Stimulated activated CD4-positive, alpha-beta T cell treated with anti-CD3 and anti-CD28 coated beads, Interleukin-12 subunit alpha, Interleukin-12 subunit beta, amount 100 ng/mL, for 24 hours (primary cell): ENCODE results near the gene SSU72.
"Not testable (repeated sequence)": the region's sequence is repeated elsewhere in the genome, so short reads cannot be mapped to it uniquely, and the experiment has no call there.

Experiments used
- DNase-seq, 2 experiments: peaks; one replicate each; pipeline ENCODE4 v3.0.0-alpha.2; 2020; ENCODE audit warnings: low read depth in 2 of 2

SSU72 gene

DNA sequence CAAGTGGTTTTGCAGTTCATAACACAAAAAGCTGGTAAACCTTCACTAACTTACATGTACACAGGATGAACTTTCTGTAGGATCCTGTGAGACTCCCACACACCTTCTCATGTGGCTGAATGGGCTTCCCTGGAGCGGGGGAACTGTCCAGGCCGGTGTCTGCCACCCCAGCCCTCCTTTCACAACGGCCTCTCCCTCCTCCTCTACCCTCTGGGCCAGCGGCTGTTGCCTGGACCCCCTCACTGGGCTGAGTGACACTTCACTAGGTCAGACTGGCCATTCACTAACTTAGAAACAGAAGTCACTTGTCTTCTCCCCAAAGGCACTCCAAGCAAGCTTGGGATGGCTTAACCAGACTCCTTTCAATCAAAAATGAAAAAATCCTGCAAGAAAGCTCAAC is 16.1 kb downstream of the SSU72 start:
- DNase-seq = no peak

DNA sequence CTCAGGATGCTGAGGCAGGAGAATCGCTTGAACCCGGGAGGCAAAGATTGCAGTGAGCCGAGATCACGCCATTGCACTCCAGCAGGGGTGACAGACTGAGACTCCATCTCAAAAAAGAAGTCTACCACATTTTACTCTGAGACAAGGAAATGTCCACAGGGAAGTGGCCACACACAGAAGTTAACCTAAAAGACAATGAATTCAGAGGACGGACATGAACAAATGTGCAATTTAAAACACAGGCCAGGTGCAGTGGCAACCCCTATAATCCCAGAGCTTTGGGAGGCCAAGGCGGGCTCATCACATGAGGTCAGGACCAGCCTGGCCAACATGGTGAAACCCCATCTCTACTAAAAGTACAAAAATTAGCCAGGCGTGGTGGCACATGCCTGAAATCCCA is 17.0 kb downstream of the SSU72 start:
- not testable (repeated sequence) for DNase-seq

DNA sequence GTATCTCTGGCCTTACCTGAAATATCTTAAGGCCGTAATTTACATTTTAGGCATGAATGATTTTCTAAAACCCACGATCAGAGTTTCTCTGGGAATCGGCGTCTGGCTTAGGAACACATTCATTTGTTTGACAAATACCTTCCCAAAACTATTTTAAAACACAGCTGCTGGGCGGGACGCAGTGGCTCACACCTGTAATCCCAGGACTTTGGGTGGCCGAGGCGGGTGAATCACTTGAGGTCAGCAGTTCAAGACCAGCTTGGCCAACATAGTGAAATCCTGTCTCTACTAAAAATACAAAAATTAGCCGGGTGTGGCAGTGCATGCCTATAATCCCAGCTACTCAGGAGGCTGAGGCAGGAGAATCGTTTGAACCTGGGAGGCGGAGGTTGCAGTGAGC is 17.7 kb downstream of the SSU72 start:
- not testable (repeated sequence) for DNase-seq

DNA sequence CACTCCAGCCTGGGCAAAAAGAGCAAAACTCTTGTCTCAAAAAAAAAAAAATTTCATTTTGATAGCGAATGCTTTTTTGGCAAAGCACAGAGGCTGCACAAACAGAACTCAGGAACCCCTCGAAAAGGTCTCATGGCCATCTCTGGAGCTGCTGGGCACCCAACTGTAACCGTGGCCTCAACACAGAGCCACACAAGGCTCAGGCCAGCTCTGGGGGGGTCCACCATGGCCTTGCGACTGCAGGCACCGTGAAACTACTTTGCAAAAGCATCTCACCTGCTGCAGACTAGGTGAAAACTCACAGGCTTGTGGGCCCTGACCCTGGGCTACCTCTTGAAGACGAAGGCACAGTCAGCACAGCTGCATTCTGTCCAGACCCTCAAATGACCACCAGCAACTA is 18.2 kb downstream of the SSU72 start:
- DNase-seq = no peak

DNA sequence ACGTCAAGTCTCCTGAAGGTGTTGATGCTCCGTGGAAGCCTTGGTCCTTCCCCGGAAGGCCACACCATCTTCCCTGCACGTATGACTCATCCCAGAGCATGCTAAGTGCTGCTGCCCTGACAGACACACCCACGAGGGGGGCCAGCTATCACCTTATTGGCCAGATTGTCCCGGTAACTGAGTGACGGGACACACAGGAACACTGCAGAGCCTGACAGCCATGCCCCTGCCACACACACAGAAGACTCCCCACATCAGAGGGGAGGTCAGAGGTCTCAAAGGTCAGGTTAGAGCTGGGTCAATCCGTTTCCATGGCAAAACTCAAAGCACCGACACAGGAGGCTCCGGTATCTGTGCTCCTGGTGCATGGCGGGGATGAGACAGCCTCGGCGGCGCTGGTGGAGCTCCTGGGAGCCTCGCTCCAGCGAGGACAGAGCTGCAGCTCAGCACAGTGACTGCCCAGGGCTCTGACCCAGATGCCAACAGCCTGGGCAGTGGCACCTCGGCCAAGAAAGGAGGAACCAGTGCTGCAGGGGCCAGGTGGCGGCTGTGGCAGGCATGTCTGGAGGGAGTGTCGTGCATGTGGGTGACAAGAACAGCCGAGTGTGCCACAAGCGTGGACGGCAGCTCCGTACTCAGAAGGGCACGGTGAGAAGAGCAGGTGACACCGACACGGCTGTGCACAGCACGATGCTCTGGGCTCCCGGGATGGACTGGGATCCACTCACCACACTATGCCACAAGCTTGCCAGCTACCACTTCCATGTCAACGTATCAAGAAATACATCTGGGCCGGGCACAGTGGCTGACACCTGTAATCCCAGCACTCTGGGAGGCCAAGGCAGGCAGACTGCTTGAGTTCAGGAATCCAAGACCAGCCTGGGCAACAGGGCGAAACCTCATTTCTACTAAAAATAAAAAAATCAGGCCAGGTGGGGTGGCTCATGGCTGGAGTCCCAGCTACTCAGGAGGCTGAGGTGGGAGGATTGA is 19.4 kb downstream of the SSU72 start:
- no peak for DNase-seq

DNA sequence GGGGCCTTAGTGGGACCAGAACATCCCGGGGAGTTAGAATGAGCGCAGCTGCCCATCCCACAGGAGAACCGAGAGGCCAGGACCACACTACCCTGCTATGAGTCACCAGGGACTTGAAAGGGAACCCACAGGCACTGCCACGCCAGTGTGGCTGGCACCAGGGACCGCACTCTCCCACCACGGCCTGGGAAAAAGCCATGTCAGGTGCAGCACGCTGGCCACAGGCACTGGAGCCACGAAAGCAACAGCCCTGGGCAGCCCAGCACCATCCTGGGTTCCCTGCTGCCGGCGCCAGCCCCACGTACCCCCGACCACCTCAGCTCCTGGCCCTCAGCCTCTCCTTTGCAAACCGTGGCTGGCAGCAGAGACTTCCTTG is 20.1 kb downstream of the SSU72 start:
- no peak for DNase-seq

DNA sequence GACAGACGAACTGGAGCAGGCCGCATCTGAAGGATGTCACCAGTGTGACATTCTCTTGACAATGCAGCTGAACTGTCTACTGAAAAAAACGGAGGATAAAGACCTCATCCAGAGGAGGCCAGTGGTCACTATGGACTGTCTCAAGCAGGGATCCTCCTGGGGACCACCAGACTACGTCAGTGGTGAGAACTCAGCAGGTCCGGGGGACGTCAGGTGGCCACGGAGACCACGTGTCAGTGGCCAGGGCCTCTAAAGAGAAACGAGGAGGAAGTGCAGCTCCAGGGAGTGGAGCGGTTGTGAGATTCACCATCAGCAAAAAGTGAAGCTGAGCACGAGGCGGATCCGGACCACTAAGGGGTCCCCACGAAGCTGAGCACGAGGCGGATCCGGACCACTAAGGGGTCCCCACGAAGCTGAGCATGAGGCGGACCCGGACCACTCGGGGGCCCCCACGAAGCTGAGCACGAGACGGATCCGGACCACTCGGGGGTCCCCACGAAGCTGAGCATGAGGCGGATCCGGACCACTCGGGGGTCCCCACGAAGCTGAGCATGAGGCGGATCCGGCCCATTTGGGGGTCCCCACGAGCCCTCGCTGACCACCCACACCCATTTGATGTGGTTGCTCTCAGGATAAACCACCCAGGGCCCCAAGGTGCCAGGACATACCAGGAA is 20.7 kb downstream of the SSU72 start:
- no peak for DNase-seq

DNA sequence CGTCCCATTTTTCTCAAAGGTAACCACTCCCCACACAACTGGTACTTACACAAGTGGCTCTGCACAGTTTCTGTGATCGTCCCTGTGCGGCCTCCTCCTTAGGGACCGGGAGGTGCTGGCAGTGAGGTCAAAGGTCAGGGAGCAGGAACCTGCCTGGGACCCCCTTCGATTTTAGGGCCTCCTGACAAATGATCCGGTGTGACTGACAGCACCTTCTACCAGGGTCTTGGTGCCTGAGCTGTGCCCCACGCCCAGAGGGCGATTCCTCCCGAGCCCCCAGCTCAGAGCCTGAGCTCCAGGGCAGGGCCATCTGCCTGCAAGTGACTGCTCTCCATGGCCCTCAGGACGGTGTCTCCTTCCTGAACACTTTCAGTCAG is 22.4 kb downstream of the SSU72 start:
- no peak for DNase-seq

DNA sequence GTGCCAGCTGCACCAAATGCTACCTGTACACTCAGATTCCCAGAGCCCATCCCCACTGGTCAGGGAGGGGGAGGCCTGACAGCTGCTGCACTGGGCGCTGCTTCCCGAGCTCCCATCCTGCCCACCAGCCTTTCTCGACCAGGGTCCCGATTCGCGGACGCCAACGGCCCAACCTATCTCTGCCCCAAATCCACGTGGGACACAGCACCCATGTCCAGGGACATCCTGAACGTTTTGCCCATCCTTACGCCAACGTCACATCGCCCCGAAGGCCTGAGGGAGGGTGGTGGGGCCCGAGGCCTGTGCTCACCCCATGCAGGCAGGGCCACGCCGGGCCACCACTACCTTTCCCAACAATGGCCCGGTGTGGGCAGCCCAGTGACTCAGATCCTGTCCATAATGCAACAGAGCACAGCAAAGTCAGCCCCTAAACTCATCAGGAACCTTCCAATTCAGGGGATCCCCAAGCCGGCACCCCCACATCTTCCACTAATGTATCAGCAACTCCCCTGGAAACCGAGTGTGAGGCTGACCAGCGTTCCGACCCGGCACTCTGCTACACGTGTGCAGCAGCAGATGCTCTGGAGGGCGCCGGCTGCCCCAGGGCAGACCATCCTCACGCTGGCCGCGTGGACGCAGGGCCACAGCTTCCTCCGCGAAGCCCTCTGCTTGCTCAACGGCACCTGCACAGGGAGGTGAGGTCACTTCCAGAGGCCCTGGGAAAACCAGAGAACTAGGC is 23.0 kb downstream of the SSU72 start:
- no peak for DNase-seq

DNA sequence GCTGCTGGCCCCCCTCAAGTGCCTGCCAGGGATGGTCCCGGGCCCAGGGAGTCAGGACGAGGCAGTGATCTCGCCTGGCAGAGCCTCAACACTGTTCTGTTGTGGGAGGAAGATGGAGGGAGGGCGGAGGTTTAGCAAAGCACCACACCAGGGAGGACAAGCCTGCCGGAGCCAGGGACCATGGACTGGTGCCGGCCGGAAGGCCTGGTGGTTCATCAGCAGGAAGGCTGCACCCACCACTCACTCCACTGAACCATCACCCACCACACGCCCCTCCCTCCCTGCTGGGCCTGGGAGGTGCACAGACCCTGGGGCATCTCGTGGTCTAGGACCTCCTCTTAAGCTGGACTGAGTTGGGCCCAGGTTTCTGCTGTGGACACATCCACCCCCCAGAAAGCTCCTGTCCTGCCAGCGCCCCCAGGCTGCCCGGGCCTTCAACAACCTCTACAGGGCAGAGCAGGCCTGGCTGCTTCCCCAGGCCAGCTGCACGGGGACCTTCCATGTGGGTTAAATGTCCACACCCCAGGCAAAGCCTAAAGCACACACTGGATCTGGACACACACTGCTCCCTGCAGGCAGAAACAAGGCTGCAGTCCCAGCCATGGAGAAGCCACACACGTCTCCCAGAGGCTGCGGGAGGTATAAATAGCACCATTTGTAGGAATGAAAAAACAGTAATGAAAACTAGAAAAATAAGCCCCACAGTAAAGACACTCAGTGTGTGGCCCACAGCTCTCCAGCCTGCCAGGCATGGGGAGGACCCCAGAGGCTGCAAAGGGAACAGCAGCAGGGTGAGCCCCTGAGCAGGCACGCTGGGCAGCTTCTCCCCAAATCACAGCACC is 23.9 kb downstream of the SSU72 start:
- no peak for DNase-seq

DNA sequence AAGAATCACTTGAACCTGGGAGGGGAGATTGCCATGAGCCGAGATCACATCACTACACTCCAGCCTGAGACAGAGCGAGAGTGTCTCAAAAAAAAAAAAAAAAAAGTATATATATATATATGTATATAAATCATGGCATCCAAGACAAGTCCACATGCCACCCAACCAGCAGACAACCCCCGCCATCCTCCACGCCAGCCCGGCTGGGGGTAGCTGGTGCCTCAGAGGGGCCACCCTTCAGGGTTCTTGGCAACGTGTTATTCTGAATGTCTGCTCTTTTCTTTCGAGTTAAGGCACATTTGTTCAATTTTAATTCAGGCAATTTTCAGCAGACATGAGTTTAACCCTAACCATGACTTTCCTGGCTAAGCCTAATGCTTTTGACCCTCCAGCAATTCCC is 24.6 kb downstream of the SSU72 start:
- DNase-seq = no peak

DNA sequence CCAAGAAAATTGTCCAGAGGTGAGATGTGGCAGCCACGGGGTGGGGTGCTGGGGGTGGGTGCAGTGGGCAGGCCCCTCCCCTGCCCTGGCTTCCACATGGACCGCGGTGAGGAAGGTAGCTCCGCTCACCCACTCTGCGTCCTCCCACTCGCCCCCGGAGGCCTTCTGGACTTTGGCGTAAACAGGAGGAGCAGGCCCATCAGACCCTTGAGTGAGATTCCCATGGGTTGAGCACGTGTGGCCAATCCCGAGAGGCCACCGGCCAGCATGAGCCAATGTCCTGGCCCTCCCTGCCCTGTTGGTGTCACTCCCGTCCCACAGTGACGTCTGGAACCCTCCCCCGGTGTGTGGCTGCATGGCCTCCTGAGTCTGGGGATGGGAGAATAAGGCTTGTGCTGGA is 26.1 kb downstream of the SSU72 start:
- DNase-seq = no peak

DNA sequence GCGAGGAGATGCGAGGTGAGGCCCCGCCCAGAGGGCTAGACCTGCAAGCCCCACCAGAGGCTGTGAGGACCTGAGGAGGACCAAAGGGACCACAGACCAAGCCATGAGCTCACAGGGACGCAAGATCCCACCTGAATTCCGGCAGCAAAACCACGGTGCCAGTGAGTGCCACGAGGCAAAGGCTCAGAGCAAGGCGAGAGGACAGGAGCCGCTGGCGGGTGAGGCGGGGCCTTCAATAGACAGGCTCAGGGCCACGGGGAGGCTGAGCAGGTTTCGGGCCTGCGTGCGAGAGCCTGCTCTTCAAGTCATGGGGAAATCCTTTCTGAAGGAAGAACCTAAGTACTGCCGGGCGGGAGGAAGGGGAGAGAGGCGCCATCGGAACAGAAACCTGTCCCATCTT is 27.2 kb downstream of the SSU72 start:
- no peak for DNase-seq

DNA sequence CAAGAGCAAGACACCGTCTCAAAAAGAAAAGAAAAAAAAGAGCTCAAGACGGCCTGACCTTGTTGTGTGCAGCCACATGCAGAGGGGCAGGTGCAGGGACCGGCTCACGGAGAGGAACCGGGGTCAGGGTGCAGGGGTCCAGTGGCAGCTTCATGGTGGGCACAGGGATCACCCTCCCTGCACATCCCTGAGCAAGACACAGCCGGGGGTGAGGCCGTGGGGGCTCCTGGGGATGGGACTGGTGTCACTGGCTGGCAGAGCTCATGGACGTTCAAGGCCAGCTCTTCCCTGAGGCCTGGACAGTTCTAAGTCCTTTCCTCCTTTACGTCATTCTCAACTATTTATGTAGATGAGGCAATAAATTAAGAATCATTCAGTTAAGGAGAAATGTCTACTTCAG is 27.7 kb downstream of the SSU72 start:
- no peak for DNase-seq

DNA sequence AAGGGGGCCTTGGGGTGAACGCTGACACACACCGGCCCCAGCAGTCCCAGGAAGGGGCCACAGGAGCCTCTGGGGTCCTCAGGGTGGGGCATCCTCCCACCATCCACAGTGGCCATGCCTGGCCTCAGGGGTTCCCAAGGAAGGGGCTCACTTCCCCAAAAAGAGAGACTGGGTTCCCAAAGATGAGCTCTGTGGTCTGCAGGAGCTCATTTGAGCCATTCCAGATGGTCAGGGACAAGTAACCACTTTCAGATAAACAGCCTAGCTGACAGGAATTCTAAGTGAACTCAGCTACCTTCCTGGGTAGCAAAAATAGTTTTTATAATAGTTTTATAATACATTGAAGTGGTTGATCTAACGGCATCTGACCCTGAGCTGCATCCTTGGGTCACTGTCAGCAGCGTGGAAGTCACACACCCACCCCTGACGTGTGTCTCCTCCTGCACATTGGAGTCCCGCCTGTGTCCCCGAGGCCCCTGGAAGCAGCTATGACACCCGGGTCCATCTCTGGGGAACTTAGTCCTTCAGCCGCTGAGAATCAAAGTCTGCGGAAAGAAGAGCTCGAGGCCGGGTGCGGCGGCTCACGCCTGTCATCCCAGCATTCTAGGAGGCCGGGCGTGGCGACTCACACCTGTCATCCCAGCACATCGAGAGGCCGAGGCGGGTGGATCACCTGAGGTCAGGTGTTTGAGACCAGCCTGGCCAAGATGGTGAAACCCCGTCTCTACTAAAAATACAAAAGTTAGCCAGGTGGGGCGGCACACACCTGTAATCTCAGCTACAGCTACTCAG is 28.5 kb downstream of the SSU72 start:
- DNase-seq = no peak

DNA sequence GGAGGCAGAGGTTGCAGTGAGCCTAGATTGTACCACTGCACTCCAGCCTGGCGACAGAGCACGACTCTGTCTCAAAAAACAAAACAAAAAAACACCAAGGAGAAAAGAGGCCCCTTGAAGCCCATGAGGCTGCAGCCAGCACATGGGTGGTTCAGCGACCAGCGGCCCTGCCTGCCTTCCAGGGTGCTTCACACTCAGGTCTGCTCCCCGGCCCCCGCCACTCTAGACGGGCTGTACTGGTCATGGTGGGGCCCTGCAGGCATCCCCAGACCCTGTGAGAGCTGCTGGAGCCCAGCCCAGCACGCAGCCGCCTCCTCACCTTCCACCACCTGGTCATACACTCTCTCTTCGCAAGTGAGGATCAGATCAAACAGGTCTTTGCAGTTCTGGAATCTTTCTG is 30.1 kb downstream of the SSU72 start:
- no peak for DNase-seq

DNA sequence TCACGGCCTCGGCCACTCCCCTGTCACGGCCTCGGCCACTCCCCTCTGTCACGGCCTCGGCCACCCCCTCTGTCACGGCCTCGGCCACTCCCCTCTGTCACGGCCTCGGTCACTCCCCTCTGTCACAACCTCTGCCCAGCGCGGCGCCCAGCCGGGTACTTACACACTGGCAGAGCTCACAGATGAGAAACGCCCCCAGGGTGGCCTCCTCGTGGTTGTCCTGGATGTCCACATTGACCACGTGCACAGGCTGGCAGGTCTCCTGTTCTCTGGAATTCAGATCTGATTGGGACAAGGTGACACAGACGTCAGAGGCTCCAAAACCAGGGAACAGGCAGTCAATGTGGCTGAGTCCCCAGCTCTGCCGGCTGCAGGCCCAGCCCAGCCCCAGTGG is 31.0 kb downstream of the SSU72 start:
- DNase-seq = no peak

DNA sequence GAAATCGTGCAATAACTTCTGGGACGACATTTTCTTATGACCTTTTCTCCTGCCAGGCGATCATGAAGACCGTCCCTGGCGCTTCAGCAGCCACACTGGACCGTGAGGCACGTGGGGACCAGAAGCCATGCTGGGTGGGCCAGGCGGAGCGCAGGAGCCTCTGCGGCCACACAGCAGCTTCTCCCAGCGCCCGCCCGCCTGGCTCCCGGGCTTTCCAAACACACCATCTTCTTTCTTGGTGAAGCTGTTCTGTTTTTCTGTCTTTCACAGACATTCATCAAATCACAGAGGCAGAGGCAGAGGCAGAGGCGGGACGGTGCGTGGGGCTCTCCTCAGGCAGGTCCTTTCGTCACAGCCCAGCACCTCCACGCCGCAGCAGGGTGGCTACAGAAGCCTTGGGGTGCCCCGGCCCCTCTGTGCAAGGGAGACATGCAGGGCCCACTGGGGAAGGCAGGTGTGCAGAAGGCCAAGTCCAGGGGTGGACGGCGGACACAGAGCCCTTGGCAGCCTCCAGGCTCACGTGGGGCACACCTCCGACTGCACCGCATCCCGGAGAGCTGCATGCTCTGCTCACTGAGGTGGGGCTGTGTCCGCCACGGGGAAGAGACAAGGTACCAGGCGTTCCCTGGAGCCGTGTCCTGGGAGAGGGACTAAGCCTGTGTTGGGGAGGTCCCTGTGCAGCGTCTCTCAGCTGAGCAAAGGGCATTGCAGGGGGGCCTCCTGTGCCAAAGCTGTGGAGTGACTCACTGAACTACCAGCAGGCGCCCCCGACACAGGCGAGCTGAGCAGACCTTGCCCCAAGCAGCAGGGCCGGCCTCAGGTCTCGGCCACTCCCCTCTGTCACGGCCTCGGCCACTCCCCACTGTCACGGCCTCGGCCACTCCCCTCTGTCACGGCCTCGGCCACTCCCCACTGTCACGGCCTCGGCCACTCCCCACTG is 31.6 kb downstream of the SSU72 start:
- no peak for DNase-seq

DNA sequence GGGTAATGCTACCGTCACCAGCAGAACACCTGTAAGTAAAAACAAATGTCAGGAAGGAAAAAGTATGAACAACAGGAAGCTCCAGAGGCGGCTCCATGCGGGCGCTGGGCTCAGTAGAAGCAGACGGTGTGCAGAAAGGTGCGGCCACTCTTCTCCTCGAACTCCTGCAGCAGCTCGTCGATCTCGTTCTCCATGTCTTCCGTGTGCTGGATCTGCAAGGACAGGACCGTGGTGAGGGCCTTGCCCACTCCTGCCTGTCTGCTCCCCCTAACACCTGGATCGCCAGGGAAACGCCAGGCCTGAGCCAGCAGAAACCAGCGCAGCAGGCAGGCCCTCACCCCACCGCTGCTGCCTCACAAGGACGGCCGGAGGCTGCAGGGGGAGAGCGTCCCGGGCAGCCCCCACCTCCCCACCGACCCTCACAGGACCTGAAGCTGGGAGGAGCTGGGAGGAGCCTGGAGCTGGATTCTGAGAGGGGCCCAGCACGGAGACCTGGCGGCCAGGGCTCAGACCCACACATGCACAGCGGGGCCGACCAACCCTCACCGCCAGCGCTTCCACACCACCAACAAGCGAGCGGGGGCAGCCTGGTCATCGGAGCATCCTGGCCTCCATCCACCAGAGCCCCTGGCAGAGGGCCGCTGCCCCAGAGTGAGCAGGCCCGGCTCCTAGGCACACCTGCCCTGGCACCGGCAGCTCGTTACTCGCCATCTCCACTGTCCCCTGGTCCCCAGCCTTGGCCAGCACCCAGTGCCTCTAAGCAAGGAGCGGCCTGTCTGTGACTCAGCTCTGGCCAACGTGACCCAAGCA is 32.5 kb downstream of the SSU72 start:
- DNase-seq = no peak
